SK-N-SH (cell line): Measurements from ENCODE around the gene TRDN. TPM values are rescaled to one million over a fixed set of nuclear protein-coding genes. Genes with fewer than 3 reads are reported as not detected.

Source experiments
- CTCF ChIA-PET: fragments of 300-600, 350-600 bp; formaldehyde crosslinking; extraction: SDS; loops from one replicate; lab custom pipeline; 2021; lab: Yijun Ruan, JAX
- POLR2A ChIA-PET: fragments of 350-600 bp; sonication (Branson Sonifier 250); formaldehyde crosslinking; extraction: SDS; loops from one replicate; lab custom pipeline; 2020; ENCODE audit warnings: antibody characterized with exemption, inconsistent platforms; lab: Yijun Ruan, JAX
- DNase-seq: peaks from one replicate; pipeline ENCODE4 v3.0.0; 2012
- H2AFZ ChIP-seq: fragments of 200-600 bp; sonication (generic); 2 replicates; pipeline ENCODE4 v1.8.1; 2016; ENCODE audit warnings: antibody characterized with exemption, mild to moderate bottlenecking, low read depth
- H3F3A ChIP-seq: fragments of 200-600 bp; sonication (generic); replicated peaks from 2 replicates; pipeline ENCODE3; 2016; ENCODE audit warnings: antibody characterized with exemption, mild to moderate bottlenecking; ENCODE audit not compliant: insufficient read depth
- H3K27ac ChIP-seq, 2 experiments: fragments of 200-500 bp in 1 of 2; fragments of 200-600 bp in 1 of 2; sonication (Bioruptor generic) in 1 of 2; sonication (generic), shearing (Covaris generic) in 1 of 2; 2 replicates each; pipeline versions ENCODE4 v1.5.1 to v1.6.1; 2014 to 2016; ENCODE audit warnings: low read depth in 2 of 2, inconsistent platforms in 1 of 2, low read length in 1 of 2, mild to moderate bottlenecking in 1 of 2, mixed read lengths in 1 of 2
- H3K27me3 ChIP-seq: fragments of 200-600 bp; sonication (generic), shearing (Covaris generic); 2 replicates; pipeline ENCODE4 v1.6.1; 2016; ENCODE audit warnings: mixed run types; ENCODE audit not compliant: insufficient read depth
- H3K36me3 ChIP-seq, 2 experiments: fragments of 200-500 bp in 1 of 2; fragments of 200-600 bp in 1 of 2; sonication (Bioruptor generic) in 1 of 2; sonication (generic) in 1 of 2; replicated peaks in 1 of 2; 2 replicates each; pipeline versions ENCODE3 to v1.5.1; 2014 to 2016; ENCODE audit warnings: low read length in 1 of 2, mild to moderate bottlenecking in 1 of 2; ENCODE audit not compliant: insufficient read depth in 2 of 2, control insufficient read depth in 1 of 2
- H3K4me1 ChIP-seq, 2 experiments: fragments of 200-500 bp in 1 of 2; fragments of 200-600 bp in 1 of 2; sonication (Bioruptor generic) in 1 of 2; sonication (generic), shearing (Covaris generic) in 1 of 2; 2 replicates each; pipeline versions ENCODE4 v1.5.1 to v1.6.1; 2014 to 2016; ENCODE audit warnings: low read depth in 1 of 2, low read length in 1 of 2, mixed run types in 1 of 2; ENCODE audit not compliant: insufficient read depth in 2 of 2, control insufficient read depth in 1 of 2
- H3K4me2 ChIP-seq: fragments of 200-600 bp; sonication (generic), shearing (Covaris generic); 2 replicates; pipeline ENCODE4 v1.6.1; 2017; ENCODE audit warnings: mixed run types
- H3K4me3 ChIP-seq, 2 experiments: fragments of 200-500 bp in 1 of 2; fragments of 200-600 bp in 1 of 2; sonication (Bioruptor generic) in 1 of 2; sonication (generic), shearing (Covaris generic) in 1 of 2; 2 replicates each; pipeline versions ENCODE4 v1.5.1 to v1.8.1; 2014 to 2016; ENCODE audit warnings: low read depth in 2 of 2, inconsistent platforms in 1 of 2, low read length in 1 of 2, mild to moderate bottlenecking in 1 of 2, mixed read lengths in 1 of 2, moderate library complexity in 1 of 2
- H3K79me2 ChIP-seq: fragments of 200-600 bp; sonication (generic); 2 replicates; pipeline ENCODE4 v1.8.1; 2017; ENCODE audit warnings: mild to moderate bottlenecking; ENCODE audit not compliant: insufficient read depth
- H3K9ac ChIP-seq: fragments of 200-600 bp; sonication (generic); 2 replicates; pipeline ENCODE4 v1.6.1; 2017; ENCODE audit warnings: mixed run types
- H3K9me2 ChIP-seq: fragments of 200-600 bp; sonication (generic); 2 replicates; pipeline ENCODE4 v1.6.1; 2017; ENCODE audit warnings: mixed run types
- H3K9me3 ChIP-seq: fragments of 200-600 bp; sonication (generic); 2 replicates; pipeline ENCODE4 v1.6.1; 2017; ENCODE audit warnings: mixed run types, mild to moderate bottlenecking, moderate library complexity
- H4K20me1 ChIP-seq: fragments of 200-600 bp; sonication (generic); 2 replicates; pipeline ENCODE4 v1.6.1; 2017; ENCODE audit warnings: mild to moderate bottlenecking, mixed run types; ENCODE audit not compliant: insufficient read depth
- CHD2 ChIP-seq: fragments of 150-350 bp; IDR thresholded peaks from 2 replicates; pipeline ENCODE4 v1.6.1; 2018; ENCODE audit warnings: low read length; ENCODE audit not compliant: partially characterized antibody
- ELF1 ChIP-seq: IDR thresholded peaks from 2 replicates; pipeline ENCODE4 v1.4.0; 2012
- EP300 ChIP-seq, 2 experiments: IDR thresholded peaks; 2 replicates each; pipeline versions ENCODE4 v1.4.0 to v1.6.1; 2012; ENCODE audit warnings: borderline replicate concordance in 1 of 2, low read depth in 1 of 2, low read length in 1 of 2
- EZH2phosphoT487 ChIP-seq: fragments of 200-600 bp; sonication (generic); IDR thresholded peaks from 2 replicates; pipeline ENCODE4 v1.6.1; 2017; ENCODE audit warnings: low read depth, mixed run types, mild to moderate bottlenecking, antibody characterized with exemption, moderate library complexity, borderline replicate concordance
- FOXJ3 ChIP-seq: sonication (generic); formaldehyde crosslinking; IDR thresholded peaks from 2 replicates; pipeline ENCODE4 v1.5.1; 2020; ENCODE audit warnings: mild to moderate bottlenecking, missing genetic modification reagents
- FOXM1 ChIP-seq: IDR thresholded peaks from 2 replicates; pipeline ENCODE4 v1.4.0; 2012; ENCODE audit warnings: low read depth, mild to moderate bottlenecking
- GATA2 ChIP-seq: sonication (generic); formaldehyde crosslinking; IDR thresholded peaks from 2 replicates; pipeline ENCODE4 v1.5.0; 2020; ENCODE audit warnings: mild to moderate bottlenecking, missing genetic modification reagents
- JUND ChIP-seq: IDR thresholded peaks from 2 replicates; pipeline ENCODE4 v1.4.0; 2012
- MAX ChIP-seq: IDR thresholded peaks from 2 replicates; pipeline ENCODE4 v1.4.0; 2012; ENCODE audit warnings: low read depth
- MEF2A ChIP-seq: IDR thresholded peaks from 2 replicates; pipeline ENCODE4 v1.4.0; 2012; ENCODE audit warnings: low read depth, borderline replicate concordance
- NFIC ChIP-seq: IDR thresholded peaks from 2 replicates; pipeline ENCODE4 v1.4.0; 2012; ENCODE audit warnings: borderline replicate concordance
- POLR2AphosphoS5 ChIP-seq: IDR thresholded peaks from 2 replicates; pipeline ENCODE4 v1.6.1; 2012; ENCODE audit warnings: low read depth, low read length
- RAD21 ChIP-seq: IDR thresholded peaks from 2 replicates; pipeline ENCODE4 v1.6.1; 2012; ENCODE audit warnings: mild to moderate bottlenecking, low read length
- REST ChIP-seq: IDR thresholded peaks from 2 replicates; pipeline ENCODE4 v1.6.1; 2012; ENCODE audit warnings: mild to moderate bottlenecking, low read depth, low read length, moderate library complexity
- RXRA ChIP-seq: IDR thresholded peaks from 2 replicates; pipeline ENCODE4 v1.4.0; 2012; ENCODE audit warnings: low read depth, mild to moderate bottlenecking, borderline replicate concordance
- SMC3 ChIP-seq: IDR thresholded peaks from 2 replicates; pipeline ENCODE4 v1.6.1; 2012; ENCODE audit warnings: low read depth, low read length, improper control_type of control experiment
- TCF12 ChIP-seq: IDR thresholded peaks from 2 replicates; pipeline ENCODE4 v1.4.0; 2012
- YY1 ChIP-seq: IDR thresholded peaks from 2 replicates; pipeline ENCODE4 v1.4.0; 2012; ENCODE audit warnings: low read depth, mild to moderate bottlenecking
- WGBS: methylation state at CpG from one replicate; pipeline ENCODE4 v1.1.6; 2017; ENCODE audit warnings: low lambda C conversion rate; 5-methylcytosine and 5-hydroxymethylcytosine counted together
- polyA plus RNA-seq, 3 experiments: library from polyadenylated mRNA; depleted of rRNA; stranded (reverse); fragments of >200 nt; gene quantifications; 2 replicates each; pipeline ENCODE4 v1.2.3, GENCODE V29; 2012
- TF ChIP-seq, protein P1 (sequence below): fragments of 200-600 bp; sonication (generic); IDR thresholded peaks from 2 replicates; pipeline ENCODE4 v1.6.1; 2017; ENCODE audit warnings: antibody characterized with exemption, mild to moderate bottlenecking, moderate library complexity
- TF ChIP-seq, protein P2 (sequence below): IDR thresholded peaks from 2 replicates; pipeline ENCODE4; 2012

TRDN gene
- polyA plus RNA-seq, 1 of the 3 experiments (the other 2 are of a cell fraction), result not detected

DNA sequence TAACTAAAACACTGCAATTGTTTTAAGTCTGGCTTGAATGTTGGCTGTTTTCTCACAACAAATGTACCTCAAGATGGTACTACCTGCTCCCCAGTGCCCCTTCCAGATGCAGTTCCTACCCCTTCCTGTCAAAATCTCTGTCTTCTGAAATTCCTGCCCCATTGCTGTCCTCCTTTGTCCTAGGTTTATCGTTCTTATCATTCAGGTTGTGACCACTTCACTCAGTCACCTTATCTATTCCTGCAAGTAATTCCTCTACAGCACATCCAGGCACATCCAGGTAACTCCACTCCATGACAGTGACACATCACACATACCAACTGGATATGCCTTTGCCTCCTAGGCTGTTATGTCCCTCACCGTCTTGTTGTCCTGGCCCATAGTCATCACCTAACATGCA is 90.2 kb downstream of the TRDN start:
- H3K4me2 ChIP-seq, result no peak overlapping the region
- 1% methylated on average over 2 of the region's 2 CpGs for WGBS
- no peak overlapping the region for H3K9ac ChIP-seq
- H3K4me3 ChIP-seq, result no peak overlapping the region
- no peaks in the 10 kb centered on the region for H4K20me1 ChIP-seq
- H3K27ac ChIP-seq, result no peak overlapping the region
- no peak for TF ChIP-seq NFIC
- no peak for TF ChIP-seq ELF1
- TF ChIP-seq RXRA, result no peak
- no peak for TF ChIP-seq FOXM1
- TF ChIP-seq POLR2AphosphoS5, result no peak
- TF ChIP-seq YY1, result no peak
- TF ChIP-seq, protein P1, sequence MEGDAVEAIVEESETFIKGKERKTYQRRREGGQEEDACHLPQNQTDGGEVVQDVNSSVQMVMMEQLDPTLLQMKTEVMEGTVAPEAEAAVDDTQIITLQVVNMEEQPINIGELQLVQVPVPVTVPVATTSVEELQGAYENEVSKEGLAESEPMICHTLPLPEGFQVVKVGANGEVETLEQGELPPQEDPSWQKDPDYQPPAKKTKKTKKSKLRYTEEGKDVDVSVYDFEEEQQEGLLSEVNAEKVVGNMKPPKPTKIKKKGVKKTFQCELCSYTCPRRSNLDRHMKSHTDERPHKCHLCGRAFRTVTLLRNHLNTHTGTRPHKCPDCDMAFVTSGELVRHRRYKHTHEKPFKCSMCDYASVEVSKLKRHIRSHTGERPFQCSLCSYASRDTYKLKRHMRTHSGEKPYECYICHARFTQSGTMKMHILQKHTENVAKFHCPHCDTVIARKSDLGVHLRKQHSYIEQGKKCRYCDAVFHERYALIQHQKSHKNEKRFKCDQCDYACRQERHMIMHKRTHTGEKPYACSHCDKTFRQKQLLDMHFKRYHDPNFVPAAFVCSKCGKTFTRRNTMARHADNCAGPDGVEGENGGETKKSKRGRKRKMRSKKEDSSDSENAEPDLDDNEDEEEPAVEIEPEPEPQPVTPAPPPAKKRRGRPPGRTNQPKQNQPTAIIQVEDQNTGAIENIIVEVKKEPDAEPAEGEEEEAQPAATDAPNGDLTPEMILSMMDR, result no peak
- TF ChIP-seq FOXJ3, result no peak
- TF ChIP-seq, protein P2, sequence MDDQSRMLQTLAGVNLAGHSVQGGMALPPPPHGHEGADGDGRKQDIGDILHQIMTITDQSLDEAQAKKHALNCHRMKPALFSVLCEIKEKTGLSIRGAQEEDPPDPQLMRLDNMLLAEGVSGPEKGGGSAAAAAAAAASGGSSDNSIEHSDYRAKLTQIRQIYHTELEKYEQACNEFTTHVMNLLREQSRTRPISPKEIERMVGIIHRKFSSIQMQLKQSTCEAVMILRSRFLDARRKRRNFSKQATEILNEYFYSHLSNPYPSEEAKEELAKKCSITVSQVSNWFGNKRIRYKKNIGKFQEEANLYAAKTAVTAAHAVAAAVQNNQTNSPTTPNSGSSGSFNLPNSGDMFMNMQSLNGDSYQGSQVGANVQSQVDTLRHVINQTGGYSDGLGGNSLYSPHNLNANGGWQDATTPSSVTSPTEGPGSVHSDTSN, result no peak
- no peak for TF ChIP-seq CHD2
- no peak for TF ChIP-seq MEF2A
- no peak for TF ChIP-seq RAD21
- no peak for TF ChIP-seq GATA2 (CRISPR knock-in tag)
- TF ChIP-seq JUND, result no peak
- TF ChIP-seq TCF12, result no peak
- no peak for TF ChIP-seq REST
- no peak for TF ChIP-seq SMC3
- TF ChIP-seq EP300 (IDR thresholded peaks at IDR 0.05; ENCODE audit: borderline replicate concordance in 1 of 2, low read depth in 1 of 2, low read length in 1 of 2), result no peak
- TF ChIP-seq EZH2phosphoT487, result no peak
- TF ChIP-seq MAX, result no peak
- POLR2A ChIA-PET, result no interaction called here
- no peak for DNase-seq
- H3K4me1 ChIP-seq, result no peaks in the 10 kb centered on the region
- no peaks in the 10 kb centered on the region for H3K79me2 ChIP-seq
- CTCF ChIA-PET, result no interaction called here
- no peaks in the 10 kb centered on the region for H3K9me3 ChIP-seq
- H3K36me3 ChIP-seq, result no peaks in the 10 kb centered on the region
- H3K9me2 ChIP-seq, result no peaks in the 10 kb centered on the region
- no peak overlapping the region for H2AFZ ChIP-seq
- H3K27me3 ChIP-seq, result no peaks in the 10 kb centered on the region
- no peaks in the 10 kb centered on the region for H3F3A ChIP-seq
